ENCODE measurements around the gene NOL4L.

The NOL4L gene

DNA sequence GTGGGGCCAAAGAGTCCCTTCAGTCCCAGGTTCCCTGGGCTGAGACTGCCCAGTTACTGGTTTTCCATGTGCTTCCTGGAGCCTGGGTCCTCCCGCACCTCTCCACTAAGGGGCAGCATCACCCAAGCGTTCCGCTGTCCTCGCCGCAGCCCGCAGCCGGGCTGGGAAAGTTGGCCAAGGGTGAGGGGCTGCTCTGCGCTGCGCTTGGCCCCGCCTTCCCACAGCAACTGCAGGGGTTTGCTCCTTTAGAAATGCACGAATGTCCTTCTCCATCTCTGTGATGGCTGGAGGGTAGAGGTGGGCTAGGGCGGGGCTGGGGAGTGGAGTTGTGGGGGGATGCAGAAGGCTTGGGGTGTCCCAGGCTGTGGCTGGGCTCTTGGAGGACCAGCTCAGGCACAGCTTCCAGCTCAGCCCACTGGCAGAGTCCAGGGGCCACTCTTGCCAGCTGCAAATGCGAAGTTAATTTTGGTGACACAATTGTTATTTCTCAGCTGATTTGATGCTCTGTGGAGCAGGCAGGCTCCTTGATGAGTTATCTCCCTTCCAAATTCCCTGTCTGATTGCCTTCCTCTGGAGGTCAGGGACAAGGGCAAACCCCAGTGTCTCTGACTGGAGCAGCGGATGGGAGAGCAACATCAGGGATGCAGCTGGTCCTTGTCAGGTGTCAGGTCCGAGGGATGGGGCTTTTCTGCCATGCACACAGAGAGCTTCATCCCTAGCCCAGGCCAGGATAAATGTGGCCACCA lies 63.2 kb downstream of the NOL4L start:
- peak; percentile 53 for DNase-seq

DNA sequence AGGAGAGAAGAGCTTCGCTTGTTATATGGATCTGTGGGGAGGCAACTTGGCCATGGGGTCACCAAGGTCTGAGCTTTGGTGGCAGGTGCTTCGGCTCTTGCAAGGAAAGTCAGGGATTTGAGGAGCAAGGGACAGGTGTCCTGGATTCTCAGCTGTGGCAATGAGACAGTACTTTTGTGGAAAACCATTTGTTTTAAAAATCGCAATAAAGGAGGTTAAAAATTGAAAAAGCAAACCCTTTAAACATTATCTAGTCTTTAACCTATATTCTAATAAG lies 64.3 kb downstream of the NOL4L start:
- no peak for DNase-seq

DNA sequence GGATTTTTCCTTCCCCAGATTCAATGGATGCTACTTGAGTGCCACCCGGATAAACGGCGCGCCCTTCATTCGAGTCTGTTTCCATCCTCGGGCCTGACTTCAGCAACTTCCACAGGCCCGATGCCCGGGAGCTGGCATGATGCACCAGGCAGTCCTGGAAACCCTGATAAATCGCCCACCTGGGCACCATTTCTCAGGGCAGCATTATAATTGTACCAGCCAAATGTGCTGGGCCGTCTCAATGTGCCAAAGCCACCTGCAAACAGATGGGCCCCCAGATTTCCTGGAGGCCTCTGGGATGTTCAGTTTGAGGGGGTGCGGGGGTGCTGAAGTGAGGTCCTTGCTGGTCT lies 65.8 kb downstream of the NOL4L start:
- no peak for DNase-seq

- DNase-seq: no peak
Measured at GRCh38 chr20:32518593-32519380, 66.3 kb downstream of the NOL4L start.

DNA sequence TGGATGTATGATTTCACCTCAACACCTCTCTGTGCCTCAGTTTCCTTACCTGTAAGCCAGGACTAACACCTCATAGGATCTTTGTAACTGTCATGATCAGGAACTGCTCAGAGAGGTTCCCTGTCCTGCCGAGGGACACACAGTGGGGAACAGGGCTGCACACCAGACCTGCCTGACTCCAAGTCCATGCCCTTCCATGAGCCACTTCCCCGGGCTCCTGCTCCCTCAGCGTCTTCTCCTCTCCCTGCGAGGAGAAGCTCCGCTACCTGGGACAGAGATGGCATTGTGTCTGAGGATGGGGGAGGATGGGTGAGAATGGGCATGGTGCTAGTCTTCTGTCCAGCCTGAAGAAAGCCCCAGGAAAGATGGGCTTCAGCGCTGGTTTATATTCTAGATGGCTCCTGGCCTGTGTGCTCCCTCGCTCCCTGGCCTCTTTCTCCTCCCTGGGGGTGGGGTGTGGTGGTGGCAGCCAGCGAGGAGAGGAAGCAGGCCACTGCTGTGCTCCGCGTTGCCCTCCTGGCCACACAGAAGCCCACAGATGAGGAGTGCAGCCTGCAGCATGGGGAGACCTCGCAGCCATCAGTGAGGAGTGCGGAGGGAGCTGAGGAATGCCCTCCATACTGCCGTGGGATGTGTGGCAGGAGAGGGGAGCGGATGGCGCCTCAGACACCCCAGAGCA lies 67.1 kb downstream of the NOL4L start:
- no peak for DNase-seq

DNA sequence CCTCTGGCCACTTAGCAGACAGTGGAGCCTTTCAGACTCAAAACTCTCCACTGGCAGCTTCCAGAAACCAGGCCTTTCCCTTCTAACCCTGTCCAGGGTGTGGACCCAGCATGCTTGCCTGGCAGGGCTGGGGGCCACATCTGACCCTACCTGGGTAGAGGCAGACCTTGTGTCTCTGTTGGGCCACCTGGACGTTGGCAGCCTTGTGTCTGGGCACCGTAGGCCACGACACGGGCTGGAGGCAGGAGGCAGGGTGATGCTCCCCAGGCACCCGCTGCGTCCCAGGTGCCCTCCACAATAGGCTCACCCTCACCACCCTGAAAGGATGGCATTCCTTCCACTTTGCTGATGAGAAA lies 67.6 kb downstream of the NOL4L start:
- no peak for DNase-seq

- no peak for DNase-seq
Measured at GRCh38 chr20:32516583-32517517, 68.3 kb downstream of the NOL4L start.

DNA sequence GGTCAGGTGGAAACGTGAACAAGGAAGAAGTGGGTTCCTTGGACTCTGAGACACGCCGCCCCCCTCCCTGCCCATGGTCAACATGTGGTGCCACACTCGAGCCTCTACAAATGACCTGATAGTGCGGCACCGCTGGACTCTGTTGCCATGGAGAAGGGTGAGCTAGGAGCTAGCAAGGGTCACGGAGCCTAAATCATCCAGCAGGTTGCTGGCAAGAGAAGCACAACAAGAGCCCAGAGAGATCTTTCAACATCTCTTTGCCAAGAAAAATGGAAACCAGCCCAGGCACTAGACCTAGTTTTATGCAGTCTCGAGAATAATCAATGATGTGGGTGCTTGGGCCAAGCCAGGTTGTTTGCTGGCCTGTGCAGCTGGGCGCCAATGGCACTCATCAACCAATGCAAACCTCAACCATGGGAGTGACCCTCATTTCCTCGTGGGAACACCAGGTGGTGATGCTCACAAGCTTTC lies 69.5 kb downstream of the NOL4L start:
- DNase-seq: no peak

DNA sequence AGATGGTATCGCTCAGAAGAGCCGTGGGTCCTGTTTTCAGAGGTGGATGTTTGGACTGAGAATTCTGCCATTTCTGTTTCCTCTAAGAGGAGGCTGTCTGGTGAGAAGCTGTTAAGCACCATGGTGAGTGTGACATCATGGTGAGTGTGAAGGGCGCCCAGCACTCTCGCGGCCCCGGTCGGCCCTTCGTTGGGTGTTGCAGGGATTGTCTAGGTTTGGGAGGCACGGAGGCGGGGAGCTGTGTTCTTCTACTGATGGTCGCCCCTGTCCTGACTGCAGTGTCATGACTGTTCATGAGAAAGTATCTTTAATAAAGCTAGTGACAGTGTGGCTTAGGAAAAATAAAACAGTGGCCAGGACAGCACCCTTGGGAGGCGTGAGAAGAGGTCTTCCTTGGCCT lies 70.4 kb downstream of the NOL4L start:
- DNase-seq: no peak

- no peak for DNase-seq
Measured at GRCh38 chr20:32513031-32513866, 71.9 kb downstream of the NOL4L start.

GRCh38 chr20:32512047-32512385 lies 73.1 kb downstream of the NOL4L start:
- DNase-seq: no peak

DNA sequence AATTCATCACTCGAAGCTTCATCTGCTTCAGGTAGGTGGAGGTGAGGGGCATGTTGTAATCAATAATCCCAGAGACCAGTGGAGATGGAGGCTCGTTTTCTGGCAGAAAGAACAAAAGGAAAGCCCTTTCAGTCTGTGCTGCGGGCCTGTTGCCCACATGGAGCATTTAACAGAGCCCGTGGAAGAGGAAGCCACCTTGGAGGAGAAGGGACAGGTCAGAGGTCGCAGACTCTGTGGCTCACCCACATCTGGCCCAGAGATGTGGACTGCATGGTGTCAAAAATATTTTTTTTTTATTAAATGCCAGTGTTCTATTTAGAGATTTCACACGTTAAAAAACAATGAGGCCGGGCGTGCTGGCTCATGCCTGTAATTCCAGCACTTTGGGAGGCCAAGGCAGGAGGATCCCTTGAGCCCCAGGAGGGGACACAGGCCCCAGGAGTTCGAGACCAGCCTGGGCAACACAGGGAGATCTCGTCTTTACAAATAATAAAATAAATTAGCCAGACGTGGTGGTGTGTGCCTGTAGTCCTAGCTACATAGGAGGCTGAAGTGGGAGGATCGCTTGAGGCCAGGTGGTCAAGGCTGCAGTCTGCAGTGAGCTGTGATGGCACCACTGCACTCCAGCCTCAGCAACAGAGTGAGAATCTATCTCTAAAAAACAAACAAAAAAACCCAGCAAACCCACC lies 73.6 kb downstream of the NOL4L start:
- no peak for DNase-seq

- peak; percentile 64 for DNase-seq
Measured at GRCh38 chr20:32510601-32511357, 74.4 kb downstream of the NOL4L start.

GRCh38 chr20:32510120-32510600 lies 75.0 kb downstream of the NOL4L start:
- DNase-seq: no peak

- DNase-seq: no peak
Measured at GRCh38 chr20:32509639-32510066, 75.5 kb downstream of the NOL4L start.

DNA sequence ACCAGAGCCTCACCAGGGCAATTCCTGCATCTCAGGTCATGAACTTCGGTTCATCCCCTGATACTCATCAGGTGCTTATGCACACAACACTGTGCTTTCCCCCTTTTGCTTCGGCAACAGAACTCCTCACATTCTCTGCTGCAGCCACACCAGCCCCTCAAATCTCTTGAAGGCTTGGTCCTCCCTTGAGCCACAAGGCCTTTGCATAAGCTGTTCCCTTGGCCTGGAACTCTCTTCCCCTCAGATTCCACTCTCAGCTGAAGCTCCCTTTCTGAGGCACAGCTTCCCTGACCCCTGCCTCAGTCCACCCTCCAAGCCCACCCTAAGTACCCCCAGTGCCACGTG lies 76.4 kb downstream of the NOL4L start:
- DNase-seq: no peak

DNA sequence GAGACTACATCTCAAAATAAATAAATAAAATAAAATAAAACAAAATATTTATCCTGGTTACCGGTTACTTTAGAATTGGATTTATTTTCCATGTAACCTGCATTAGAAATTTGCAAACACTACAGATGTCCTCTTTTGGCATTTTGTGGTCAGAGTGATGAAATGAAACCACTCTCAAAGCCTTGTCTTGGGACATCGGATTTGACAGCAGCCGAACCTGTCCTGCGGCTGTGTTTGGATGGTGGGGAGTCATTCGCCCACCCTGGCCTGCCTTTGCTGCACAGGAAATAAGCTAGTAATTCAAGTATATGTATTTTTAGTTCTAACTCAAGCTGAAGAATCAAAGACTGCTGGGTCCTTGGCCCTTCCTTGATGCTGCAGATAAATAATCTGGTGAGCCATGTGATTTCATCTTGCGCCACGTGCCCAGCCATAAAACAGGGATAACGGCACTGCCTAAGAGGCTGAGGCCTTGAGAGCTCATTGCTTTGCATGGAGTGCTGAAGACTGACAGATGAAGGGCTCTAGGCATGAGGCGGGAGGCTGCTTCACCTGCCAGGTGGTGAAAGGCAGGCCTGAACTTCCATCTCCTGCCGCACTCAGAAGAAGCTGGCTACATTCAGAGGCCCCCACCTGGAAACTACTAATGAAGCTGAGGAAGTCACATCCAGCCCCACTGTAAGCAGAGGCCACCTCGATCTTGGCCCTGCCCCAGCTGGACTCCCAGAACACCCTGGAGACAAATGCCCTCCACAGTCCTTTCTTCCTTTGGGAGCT lies 76.9 kb downstream of the NOL4L start:
- peak; percentile 72 for DNase-seq

- peak; percentile 89 for DNase-seq
Measured at GRCh38 chr20:32506721-32507120, 78.4 kb downstream of the NOL4L start.

DNA sequence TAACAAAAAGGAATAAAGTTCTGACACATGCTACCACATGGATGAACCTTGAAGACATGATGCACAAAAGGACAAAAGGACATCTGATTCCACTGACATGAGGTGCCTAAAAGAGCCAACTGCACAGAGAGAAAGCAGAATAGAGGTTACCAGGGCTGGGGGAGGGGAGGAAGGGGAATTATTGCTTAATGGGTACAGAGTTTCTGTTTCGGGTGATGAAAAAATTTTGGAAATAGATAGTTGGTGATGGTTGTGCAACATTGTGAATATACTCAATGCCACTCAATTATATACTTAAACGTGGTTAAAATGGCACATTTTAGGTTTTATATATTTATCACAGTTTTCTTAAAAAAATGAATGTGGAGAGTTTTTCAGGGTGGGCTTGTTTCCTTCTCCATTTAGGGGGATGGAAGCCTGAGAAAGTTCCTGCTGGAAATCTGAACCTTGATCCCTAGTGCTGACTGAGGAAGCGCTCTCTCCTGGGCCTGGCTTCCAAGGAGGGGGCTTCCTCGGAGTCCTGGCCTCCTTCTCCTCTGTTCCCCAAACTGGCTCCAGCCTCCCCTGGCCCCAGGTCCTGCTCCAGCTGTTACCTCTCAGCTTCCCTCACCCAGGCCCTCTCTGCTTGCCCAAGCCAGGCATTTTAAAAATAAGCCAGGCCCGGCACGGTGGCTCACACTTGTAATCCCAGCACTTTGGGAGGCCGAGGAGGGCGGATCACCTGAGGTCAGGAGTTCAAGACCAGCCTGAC lies 79.2 kb downstream of the NOL4L start:
- no peak for DNase-seq

All from DMS79 (cell line).